DMS114 treated with DMSO at 0.1 percent for 48 hours (cell line): ENCODE results near the gene UBAC2.
"Not testable (repeated sequence)": the region's sequence is repeated elsewhere in the genome, so short reads cannot be mapped to it uniquely, and the experiment has no call there.

Source experiments
- DNase-seq: peaks from one replicate; lab custom pipeline; 2025; ENCODE audit not compliant: unreplicated experiment; lab: John Stamatoyannopoulos, UW

The UBAC2 gene

DNA sequence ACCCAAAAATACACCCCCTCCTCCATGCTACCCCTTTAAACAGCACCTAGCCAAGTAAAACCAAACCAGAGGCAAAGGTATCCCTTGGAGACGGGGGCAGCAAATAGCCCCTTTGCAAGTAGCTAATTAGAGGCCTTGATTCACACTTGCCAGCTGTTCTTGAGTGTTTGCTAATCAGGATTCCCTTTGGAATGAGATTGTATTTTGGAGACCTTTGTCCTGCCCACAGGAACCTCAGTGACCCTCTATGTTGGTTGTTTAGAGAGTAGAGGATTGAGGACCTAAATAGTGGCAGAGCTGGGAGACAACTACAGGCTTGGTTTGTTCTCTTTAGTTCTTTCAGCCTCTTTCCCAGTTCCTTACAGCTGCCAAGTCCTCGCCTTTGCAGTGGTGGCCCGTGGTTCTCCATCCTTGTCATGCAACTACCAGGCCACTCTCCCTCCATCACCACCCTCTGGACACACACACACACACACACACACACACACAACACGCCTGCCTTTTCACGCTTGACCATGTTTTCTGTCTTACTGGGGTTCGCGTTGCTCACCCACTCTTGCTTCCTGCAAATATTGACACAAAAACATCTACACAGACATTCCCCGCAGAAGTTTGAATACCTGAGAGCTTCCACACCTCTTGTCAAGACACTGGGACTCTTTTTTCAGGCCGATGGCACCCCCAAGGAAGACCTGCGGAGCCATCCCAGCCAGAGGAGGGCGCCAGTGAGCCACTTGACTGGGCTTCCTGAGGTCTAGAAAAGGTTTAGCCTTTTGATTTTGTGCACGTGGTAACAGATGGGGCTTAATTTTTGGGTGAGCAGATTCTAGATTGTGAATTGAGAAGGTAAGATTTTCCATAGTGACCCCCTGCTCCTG is 186.5 kb downstream of the UBAC2 start:
- no peak for DNase-seq

GRCh38 chr13:99388334-99388923 is 187.8 kb downstream of the UBAC2 start:
- no peak for DNase-seq

DNA sequence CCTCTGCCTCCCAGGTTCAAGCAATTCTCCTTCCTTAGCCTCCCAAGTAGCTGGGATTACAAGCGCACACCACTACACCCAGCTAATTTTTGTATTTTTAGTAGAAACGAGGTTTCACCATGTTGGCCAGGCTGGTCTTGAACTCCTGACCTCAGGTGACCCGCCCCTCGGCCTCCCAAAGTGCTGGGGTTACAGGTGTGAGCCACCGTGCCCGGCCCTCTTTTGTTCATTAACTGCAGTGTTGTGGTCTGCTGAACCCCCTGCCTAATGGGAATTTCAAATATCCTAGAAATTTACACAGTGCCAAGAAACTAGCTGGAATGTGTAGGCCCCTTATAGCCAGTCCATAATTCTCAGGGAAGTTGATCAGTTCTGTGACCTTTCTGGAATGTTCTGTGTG is 188.4 kb downstream of the UBAC2 start:
- not testable (repeated sequence) for DNase-seq

GRCh38 chr13:99389520-99390304 is 189.1 kb downstream of the UBAC2 start:
- DNase-seq = no peak

- no peak for DNase-seq
Observed at GRCh38 chr13:99390601-99391000, 189.9 kb downstream of the UBAC2 start.

GRCh38 chr13:99391781-99392469 is 191.3 kb downstream of the UBAC2 start:
- DNase-seq = no peak

- no peak for DNase-seq
Observed at GRCh38 chr13:99392470-99393135, 191.9 kb downstream of the UBAC2 start.

GRCh38 chr13:99393391-99393790 is 192.7 kb downstream of the UBAC2 start:
- not testable (repeated sequence) for DNase-seq

GRCh38 chr13:99393791-99394735 is 193.4 kb downstream of the UBAC2 start:
- DNase-seq = no peak

GRCh38 chr13:99395436-99395835 is 194.8 kb downstream of the UBAC2 start:
- DNase-seq = no peak

GRCh38 chr13:99396446-99396845 is 195.8 kb downstream of the UBAC2 start:
- no peak for DNase-seq

GRCh38 chr13:99398071-99398470 is 197.4 kb downstream of the UBAC2 start:
- no peak for DNase-seq

GRCh38 chr13:99398916-99399622 is 198.4 kb downstream of the UBAC2 start:
- no peak for DNase-seq

- DNase-seq = no peak
Observed at GRCh38 chr13:99399623-99399974, 198.9 kb downstream of the UBAC2 start.

- DNase-seq = no peak
Observed at GRCh38 chr13:99403458-99403971, 202.9 kb downstream of the UBAC2 start.

DNA sequence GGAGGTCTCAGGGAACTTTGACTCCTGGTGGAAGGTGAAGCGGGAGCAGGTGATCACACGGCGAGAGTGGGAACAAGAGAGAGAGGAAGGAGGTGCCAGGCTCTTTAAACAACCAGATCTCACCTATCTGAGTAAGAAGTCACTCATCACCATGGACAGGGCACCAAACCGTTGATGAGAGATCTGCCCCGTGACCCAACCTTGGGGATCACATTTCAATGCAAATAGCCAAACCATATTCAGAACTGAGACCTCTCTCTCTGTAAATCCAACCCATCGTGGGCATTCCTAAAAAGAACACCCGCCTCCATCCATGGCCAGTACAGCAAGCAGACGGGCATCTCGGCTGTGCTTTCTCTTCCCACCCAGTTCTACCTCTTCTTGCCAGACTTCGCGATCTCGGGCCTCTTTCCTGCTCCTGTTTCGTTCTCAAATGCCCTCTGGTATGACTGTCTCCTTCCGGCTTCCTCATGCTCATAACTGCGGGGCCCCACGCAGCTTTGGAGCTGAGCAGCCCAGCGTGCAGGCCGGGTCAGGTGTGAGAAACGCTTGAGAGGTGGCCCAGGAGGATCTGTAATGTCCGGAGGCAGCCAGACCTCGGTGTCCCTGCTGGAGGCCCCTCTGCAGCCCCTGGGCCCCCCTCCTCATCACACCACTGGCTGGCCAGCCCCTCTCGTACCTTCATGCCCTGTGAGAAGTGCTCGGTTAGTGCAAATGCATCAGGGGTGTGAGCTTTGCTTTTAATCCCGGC is 203.5 kb downstream of the UBAC2 start:
- no peak for DNase-seq

GRCh38 chr13:99405966-99406365 is 205.3 kb downstream of the UBAC2 start:
- no peak for DNase-seq

DNA sequence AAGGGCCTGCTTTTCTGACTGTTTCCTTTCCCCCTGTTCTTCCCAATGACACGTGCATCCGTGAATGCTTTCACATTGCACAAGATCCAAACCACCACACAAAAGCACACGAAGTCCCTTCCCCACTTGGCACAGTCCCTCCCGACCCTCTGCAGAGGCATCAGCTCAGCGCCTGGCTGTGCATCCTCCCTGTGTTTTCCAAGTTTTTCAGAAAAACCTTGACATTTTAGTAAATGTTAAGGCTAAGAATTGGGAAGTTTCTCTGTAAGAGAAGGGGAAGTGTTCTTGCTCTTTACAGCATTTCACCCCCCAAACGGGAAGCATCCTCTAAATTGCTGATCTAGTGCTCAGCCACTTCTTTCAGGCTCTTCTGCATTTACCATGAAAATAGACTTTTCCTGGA is 206.1 kb downstream of the UBAC2 start:
- no peak for DNase-seq
